ENCODE results near the gene AMBRA1. TPM values are rescaled to one million over a fixed set of nuclear protein-coding genes. Genes with fewer than 3 reads are reported as not detected.

Gene AMBRA1
- total RNA-seq, 1 donor from 2014 or later, result 38.5 TPM

DNA sequence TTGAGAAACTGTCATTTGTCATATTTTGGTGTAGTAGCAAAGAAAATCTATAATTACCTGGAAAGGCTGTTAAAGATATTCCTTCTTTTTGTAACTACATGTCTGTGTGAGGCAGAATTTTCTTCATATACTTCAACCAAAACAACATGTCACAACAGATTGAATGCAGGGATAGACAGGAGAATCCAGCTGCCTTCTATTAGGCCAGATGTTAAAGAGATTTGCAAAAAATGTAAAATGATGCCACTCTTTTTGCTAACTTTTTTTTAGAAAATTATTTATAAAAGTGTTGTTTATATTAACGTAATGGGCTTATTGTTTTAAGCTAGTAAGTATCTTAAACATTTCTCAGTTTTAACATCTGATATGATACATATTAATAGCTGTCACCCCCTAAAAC is 233.9 kb downstream of the AMBRA1 start:
- intact Hi-C loops (cut with micrococcal nuclease), result loop anchor here (2.0 kb wide), 1 partner anchor 13 kb away; the partner anchor contains the start of gene DGKZ

DNA sequence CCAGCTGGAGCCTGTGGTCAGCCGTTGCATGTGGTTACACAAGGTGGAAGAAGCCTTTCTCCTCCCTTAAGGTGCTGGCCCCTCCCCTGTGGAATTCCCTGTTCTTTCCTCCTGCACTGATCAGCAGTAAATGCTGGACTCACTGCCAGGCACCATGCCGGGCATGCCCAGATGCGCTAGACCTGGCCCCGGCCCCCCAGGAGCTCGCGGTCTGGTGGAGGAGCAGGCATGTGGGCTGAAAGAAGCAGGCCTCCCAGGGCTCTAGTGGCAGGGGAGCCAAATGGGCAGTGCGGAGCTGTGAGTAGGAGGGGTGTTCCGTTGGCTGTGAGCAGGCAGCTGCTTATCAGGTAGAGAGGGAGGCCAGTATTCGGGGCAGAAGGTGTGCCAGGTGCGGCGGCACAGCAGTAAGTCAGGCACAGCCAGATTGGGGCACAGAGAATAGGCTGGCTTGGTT is 236.3 kb downstream of the AMBRA1 start:
- intact Hi-C loops (cut with micrococcal nuclease), result no loop called here

DNA sequence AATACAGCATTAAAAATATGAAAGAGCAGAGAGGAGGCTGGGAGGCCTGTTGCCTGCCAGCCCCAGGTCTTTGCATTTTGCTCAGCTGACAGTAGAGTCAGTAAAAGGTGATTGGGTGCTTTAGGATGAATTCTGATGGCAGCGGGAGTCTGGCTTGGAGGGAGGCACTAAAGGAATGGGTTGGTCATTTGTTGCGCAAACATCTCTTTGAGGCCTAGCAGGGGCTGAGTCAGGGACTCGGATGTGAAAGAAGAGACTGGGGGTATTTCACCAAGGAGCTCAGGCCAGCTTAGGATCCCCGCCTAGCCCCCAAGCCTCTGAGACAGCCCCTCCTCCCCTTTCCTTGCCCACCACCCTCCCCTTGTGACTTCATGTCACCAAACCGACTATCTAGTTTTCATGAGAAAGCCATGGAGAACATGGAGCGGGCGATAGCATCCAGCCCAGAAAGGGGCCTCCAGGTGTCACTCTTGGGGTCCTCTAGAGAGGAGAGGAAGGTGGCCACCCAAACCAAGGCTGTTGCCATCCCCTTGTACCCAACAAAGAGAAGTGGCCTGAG is 236.8 kb downstream of the AMBRA1 start:
- intact Hi-C loops (cut with micrococcal nuclease), result no loop called here

DNA sequence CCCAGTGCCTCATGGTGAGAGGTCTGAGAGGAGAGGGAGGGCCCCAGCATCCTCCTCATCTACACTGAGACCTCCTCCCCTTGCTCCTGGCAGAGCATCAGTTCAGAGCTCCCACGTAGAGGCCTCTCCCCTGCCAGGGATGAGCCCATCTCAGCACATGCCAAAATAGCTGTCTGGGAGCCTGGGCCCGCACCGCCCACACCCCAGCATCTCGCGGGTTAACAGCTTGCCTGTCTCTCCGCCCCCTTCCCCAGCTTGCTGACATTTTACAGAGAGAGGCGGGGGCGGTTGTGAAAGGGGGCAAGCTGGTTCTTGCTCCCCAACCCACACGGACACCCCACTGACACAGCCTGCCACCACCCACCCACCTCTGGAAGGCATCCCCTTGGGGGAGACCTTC is 240.1 kb downstream of the AMBRA1 start:
- intact Hi-C loops (cut with micrococcal nuclease), result no loop called here

DNA sequence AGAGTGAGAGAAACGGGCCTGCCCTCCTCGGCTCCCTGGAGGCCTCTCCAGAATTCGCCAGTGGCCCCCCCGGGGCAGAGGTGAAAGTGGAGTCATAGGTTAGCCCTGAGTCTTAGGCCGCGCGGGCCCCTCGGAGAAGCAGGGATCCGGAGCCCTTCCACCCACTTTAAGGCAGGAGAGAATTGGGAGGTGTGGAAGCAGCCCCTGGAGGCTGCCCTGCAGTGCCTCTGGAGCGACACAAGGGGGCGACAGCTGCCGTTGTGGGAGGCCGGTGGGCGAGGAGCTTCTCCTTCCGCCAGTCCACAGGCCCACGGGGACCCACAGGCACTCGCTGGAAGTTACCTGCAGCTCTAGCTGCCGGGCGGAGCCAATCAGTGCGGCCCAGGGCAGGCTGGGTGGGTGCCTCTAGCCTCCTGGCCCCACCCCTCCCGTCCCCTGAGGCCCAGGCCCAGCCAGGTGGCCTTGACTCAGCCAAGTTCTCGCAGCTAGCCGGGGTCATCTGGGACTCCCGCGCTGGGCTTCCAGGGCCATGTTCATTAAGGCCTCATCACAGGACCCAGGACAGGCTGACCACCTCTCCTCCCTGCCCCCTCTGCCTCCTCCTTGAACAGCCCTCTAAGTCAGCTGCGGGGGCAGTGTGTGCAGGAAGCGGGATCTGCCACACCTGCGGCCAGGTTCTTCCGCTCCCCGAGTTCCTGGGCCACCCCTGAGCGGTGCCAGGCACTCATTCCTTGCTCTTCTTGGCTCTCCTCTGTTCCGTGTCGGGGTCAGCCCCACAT is 241.6 kb downstream of the AMBRA1 start:
- intact Hi-C loops (cut with micrococcal nuclease), result loop anchor here (1.0 kb wide), 2 partner anchors 9 to 15 kb away; no protein-coding TSS in a partner anchor

DNA sequence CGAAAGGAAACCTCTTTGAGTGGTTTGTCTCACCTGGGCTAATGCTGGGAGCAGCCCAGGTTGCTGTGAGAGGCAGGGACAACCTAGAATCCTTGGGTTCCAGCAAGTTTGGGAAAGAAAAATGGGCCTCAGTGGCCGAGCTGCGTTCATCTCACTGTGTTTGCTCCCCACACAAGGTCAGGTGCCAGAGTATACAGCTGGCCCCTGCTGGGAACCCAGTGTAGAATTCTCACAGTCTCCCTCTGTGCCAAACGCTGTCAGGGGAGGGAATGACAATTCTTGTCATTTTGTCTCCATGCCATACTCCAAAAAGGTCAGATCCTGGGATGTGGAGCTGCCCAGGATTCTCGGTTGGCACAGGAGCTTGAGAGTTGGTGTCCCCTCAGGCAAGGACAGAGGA is 242.2 kb downstream of the AMBRA1 start:
- intact Hi-C loops (cut with micrococcal nuclease), result loop anchor here (1.0 kb wide), 2 partner anchors 10 to 16 kb away; no protein-coding TSS in a partner anchor

DNA sequence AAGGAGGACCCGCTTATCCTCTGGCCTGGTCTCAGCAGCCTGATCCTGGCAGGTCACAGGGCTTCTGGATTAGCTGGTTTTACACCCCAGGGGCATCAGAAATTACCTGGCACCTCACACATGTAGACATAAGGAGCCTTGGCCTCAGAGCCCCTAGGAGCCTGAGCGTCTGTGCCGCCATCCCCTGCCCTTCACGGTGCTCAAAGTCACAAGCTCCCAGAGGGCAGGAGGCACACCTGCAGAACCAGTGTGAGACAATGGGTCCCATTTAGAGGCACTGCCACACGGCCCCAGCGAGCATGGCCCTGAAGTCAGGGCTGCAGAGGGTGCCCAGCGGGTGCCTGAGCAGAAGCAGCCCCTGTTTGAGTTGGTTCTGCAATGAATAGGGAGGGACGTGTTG is 242.7 kb downstream of the AMBRA1 start:
- intact Hi-C loops (cut with micrococcal nuclease), result no loop called here

DNA sequence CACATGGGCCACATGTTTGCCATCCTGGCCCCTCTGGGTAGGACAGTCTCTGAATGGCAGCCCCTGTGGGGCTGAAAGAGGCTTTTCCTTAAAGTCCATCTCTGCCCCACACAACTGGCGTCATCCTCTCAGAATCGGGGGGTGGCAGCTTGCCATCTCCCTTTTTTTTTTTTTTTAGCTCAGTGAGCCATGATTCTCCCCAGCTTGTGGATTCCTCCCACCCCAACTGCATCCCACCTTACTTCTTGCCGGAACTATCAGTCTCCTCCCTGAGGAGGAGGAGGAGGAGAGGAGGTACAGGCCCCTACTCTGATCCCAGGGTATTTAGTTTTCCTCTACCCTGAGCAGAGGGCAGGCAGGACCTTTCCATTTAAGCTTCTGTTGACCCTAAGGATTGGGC is 243.1 kb downstream of the AMBRA1 start:
- intact Hi-C loops (cut with micrococcal nuclease), result no loop called here

DNA sequence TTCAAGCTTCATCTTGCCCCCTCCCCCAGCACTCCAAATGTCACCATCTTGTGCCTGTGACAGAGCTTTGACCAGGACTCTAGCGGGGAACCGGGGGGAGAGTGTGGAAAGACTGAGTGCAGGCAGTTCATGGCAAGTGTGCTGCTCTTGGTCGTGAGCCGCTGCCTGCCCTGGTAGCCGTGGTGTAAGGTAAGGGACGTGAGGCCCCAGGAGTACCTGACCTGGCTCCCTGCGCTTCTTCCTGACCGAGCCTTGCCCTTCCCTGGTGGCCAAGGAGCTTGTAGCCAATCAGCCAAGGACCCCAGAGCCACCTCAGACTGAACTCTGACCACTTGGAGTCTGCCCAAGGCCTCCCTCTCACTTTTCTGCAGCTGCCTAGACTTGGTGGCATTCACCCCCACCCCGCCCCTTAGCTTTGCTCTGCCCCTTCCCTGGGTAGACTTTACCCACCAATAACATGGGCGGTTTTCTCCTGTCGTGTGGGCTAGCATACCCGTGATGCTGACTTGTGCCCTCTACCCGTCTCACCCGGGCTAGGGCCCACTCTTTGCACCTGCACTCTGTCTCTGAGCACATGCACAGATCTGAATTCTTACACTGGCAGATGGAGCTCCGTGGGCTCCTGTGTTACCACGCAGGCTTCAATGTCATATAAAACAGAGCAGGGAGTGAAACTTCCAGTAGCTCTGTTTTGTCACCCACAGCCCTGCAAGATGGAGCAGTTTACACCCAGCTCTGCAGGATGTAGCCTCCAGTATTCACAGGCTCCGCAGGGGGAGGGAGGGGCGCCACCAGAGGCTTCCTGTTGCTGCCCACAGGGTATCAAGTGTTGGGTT is 245.0 kb downstream of the AMBRA1 start:
- intact Hi-C loops (cut with micrococcal nuclease), result loop anchor here (2.0 to 5.0 kb wide), 2 partner anchors 228 to 354 kb away; partner anchors contain the start of genes ARHGAP1, PHF21A and ZNF408

DNA sequence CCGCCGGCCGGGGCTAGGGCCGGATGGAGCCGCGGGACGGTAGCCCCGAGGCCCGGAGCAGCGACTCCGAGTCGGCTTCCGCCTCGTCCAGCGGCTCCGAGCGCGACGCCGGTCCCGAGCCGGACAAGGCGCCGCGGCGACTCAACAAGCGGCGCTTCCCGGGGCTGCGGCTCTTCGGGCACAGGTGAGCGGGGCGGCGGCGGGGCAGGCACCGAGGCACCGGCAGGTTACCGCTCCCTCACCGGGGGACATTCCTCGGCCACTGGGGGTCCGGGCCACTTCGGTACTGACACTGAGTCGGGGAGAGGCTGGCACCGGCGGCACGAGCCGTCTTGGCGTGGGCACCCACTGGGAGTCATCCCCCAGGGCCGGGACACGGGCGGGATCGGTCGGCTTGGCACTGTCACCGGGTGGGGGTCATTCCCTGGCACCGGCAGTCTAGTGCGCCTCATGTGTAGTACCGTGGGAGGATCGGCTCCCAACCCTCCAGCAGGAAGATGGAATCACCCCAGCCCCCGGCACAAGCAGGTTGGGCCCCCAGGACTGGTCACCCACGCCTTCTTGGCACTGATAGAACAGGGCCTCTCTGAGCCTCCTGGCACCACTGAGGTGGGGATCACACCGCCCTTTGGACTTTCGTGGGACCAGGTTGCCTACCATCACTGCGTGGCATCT is 246.0 kb downstream of the AMBRA1 start:
- intact Hi-C loops (cut with micrococcal nuclease), result loop anchor here (2.0 to 5.0 kb wide), 6 partner anchors 13 to 429 kb away; partner anchors contain the start of genes ARHGAP1, PHF21A and ZNF408

DNA sequence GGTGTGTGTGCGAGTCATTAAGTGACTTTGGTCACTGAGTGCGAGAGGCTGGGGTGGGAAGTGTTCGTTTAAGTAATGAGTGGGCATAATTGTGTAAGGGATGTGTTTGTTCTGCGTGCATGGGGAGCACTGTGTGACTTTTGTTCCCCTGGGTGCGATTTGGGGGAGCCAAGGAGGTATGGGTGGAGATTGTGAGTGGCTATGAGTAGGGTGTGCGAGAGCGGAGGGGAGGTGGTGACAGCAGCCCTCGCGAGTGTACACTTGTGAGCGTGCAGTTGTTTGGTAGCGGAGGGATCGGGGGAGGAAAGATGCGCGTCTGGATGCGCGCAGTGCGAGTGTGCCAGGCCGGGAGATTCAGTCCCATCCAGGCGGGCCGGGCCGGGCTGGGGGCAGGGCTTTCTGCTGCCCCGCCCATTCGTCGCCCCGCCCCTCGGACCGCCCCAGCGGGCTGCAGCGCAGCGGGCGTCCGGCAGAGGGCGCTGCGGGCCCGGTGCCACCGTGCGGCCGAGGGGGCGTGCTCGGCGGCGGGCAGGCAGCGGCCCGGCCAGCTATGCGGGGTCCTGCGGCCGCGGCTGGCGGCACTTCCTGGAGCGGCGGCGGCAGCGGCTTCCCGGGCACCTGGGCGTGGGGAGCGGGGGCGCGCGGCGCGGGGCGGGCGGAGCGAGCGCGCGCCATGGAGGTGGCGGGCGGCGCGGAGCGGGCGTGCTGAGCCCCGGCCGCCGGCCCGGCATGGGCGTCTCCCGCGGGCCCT is 246.8 kb downstream of the AMBRA1 start, which contains the start of gene DGKZ:
DGKZ (plus strand) TSS at position 578 of the 751 bp plus-strand sequence. CDS start 197 bp downstream, outside the sequence.
- intact Hi-C loops (cut with micrococcal nuclease), result loop anchor here (1.0 to 5.0 kb wide), 6 partner anchors 14 to 428 kb away; partner anchors contain the start of genes ARHGAP1 and ZNF408

Other genes with a start within 250 kb of the AMBRA1 start
- 149 and 152 TPM in 2 replicates for gene DGKZ, start 246.6 kb downstream of the AMBRA1 start, total RNA-seq
- gene MDK, start 212.4 kb downstream of the AMBRA1 start, total RNA-seq, result 3.0 and 4.4 TPM in 2 replicates
- gene CHRM4, start 202.2 kb downstream of the AMBRA1 start, total RNA-seq, result 0.25 and 0.27 TPM in 2 replicates
- 6.3 and 7.4 TPM in 2 replicates for gene HARBI1, start 23.2 kb upstream of the AMBRA1 start, total RNA-seq
- 62.2 and 65.0 TPM in 2 replicates for gene ATG13, start 23.5 kb upstream of the AMBRA1 start, total RNA-seq
- gene ARHGAP1, start 106.6 kb upstream of the AMBRA1 start, total RNA-seq, result 77.0 and 87.5 TPM in 2 replicates
- gene ZNF408, start 107.0 kb upstream of the AMBRA1 start, total RNA-seq, result 12.3 and 15.8 TPM in 2 replicates
- 0.20 TPM in 1 of 2 replicates, not detected in the other for gene F2, start 125.2 kb upstream of the AMBRA1 start, total RNA-seq

All from T-helper 2 cell treated with Interferon-gamma antibody and Interleukin-4, amounts not matched to agents 100 ng/mL and 5 ng/mL, for 36 hours (primary cell).